Umbilical cord (tissue), 2 donors: ENCODE measurements around the gene FOXD4L3. TPM values are rescaled to one million over a fixed set of nuclear protein-coding genes. Genes with fewer than 3 reads are reported as not detected.
"Not testable (repeated sequence)": the region's sequence is repeated elsewhere in the genome, so short reads cannot be mapped to it uniquely, and the experiment has no call there.

ENCODE experiments used
- DNase-seq: peaks from one replicate; pipeline ENCODE4 v3.0.0-alpha.2; 2015; ENCODE audit warnings: low spot score
- total RNA-seq: library from RNA; depleted of rRNA; stranded (reverse); fragments of >200 nt; gene quantifications from one replicate; pipeline ENCODE4 v1.2.3, GENCODE V29; 2014; ENCODE audit warnings: low replicate concordance; ENCODE audit not compliant: insufficient read depth

Gene FOXD4L3
- 1.4 TPM for total RNA-seq

GRCh38 chr9:68302567-68302966 lies at the start of gene FOXD4L3:
Gene FOXD4L3, plus strand, starts transcription at chr9:68302867. Its CDS starts 85 bp downstream, at chr9:68302952.
- not testable (repeated sequence) for DNase-seq

GRCh38 chr9:68281041-68281440 lies 21.6 kb upstream of the FOXD4L3 start:
- DNase-seq, result not testable (repeated sequence)

- DNase-seq, result not testable (repeated sequence)
Measured at GRCh38 chr9:68303771-68304170, 1.1 kb downstream of the FOXD4L3 start.

GRCh38 chr9:68304212-68304611 lies 1.5 kb downstream of the FOXD4L3 start:
- DNase-seq, result not testable (repeated sequence)

GRCh38 chr9:68304777-68305176 lies 2.1 kb downstream of the FOXD4L3 start:
- DNase-seq, result not testable (repeated sequence)

- not testable (repeated sequence) for DNase-seq
Measured at GRCh38 chr9:68305680-68306285, 3.1 kb downstream of the FOXD4L3 start.

- not testable (repeated sequence) for DNase-seq
Measured at GRCh38 chr9:68306391-68306964, 3.8 kb downstream of the FOXD4L3 start.

- not testable (repeated sequence) for DNase-seq
Measured at GRCh38 chr9:68307127-68307526, 4.5 kb downstream of the FOXD4L3 start.

GRCh38 chr9:68307654-68308053 lies 5.0 kb downstream of the FOXD4L3 start:
- not testable (repeated sequence) for DNase-seq

GRCh38 chr9:68311208-68311607 lies 8.5 kb downstream of the FOXD4L3 start:
- not testable (repeated sequence) for DNase-seq

GRCh38 chr9:68318209-68318608 lies 15.5 kb downstream of the FOXD4L3 start:
- DNase-seq, result not testable (repeated sequence)

GRCh38 chr9:68323749-68324148 lies 21.1 kb downstream of the FOXD4L3 start:
- DNase-seq, result not testable (repeated sequence)

- DNase-seq, result not testable (repeated sequence)
Measured at GRCh38 chr9:68324518-68324917, 21.9 kb downstream of the FOXD4L3 start.

- not testable (repeated sequence) for DNase-seq
Measured at GRCh38 chr9:68329106-68329505, 26.4 kb downstream of the FOXD4L3 start.

GRCh38 chr9:68330531-68331173 lies 28.0 kb downstream of the FOXD4L3 start:
- not testable (repeated sequence) for DNase-seq

GRCh38 chr9:68332122-68332521 lies 29.5 kb downstream of the FOXD4L3 start:
- DNase-seq, result not testable (repeated sequence)

- DNase-seq, result not testable (repeated sequence)
Measured at GRCh38 chr9:68335935-68336334, 33.3 kb downstream of the FOXD4L3 start.

GRCh38 chr9:68336639-68337339 lies 34.1 kb downstream of the FOXD4L3 start:
- DNase-seq, result peak; percentile 33

- DNase-seq, result not testable (repeated sequence)
Measured at GRCh38 chr9:68338000-68338399, 35.3 kb downstream of the FOXD4L3 start.

- DNase-seq, result not testable (repeated sequence)
Measured at GRCh38 chr9:68342265-68343025, 39.8 kb downstream of the FOXD4L3 start.

GRCh38 chr9:68343242-68343641 lies 40.6 kb downstream of the FOXD4L3 start:
- peak; percentile 8 for DNase-seq
